HG03457 (cell line): Measurements from ENCODE around the gene MTA2.
"Not testable (repeated sequence)": the region's sequence is repeated elsewhere in the genome, so short reads cannot be mapped to it uniquely, and the experiment has no call there.

Source experiments
- ATAC-seq: cut with Tn5 transposase; IDR thresholded peaks from one replicate; pipeline ENCODE4 v1.9.1; 2021; ENCODE audit warnings: moderate number of reproducible peaks; ENCODE audit not compliant: unreplicated experiment

The MTA2 gene

DNA sequence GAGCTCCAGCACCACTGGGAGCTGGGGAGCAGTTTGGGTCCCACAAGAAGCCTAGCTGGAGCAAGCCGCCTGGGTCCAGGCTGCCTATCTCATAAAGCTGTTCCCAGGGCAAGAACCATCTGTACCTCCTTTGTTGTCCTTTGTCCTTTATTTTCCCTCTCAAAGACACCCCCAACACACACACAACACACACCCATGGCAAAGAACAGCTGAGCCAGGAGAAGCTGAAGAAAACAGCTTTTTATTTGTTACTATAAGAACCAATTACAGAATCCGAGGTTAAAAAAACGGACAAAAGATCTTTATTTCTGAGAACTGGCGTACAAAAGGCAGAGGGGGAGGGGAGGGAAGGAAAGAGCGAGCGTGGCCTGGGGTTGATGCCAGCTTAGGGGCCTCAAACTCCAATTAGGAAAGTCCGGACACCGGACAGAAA is 8.7 kb downstream of the MTA2 start:
- no peak for ATAC-seq

DNA sequence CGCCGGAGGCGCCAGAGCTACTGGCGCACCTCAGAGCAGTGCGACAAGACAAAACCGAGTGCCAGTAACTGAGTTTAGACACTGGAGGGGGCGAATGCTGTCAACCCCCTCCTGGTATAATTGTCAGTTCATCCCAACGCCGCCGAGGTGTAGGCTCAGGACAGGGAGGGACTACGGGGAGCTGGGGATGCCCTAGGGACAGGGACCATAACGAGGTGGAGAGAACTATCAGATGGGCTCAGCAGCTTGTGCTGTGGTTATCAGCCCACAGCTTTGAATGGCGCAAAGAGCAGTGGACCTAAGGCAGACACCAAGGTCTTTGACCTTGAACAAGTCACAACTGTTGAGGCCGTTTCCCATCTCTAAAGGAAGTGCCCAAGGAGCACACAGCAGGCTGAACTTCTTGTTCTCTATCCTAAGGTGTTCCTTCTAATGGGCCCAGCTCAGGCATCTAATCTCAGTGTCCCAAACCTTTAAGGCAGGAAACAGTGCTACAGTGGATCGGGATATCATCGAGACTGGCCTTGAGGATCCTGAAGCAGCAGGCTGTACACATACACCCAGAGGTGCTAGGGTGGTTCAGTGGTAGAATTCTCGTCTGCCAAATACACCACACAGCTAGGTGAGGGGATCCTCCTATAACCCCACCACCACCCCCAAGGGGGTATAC is 9.4 kb downstream of the MTA2 start:
- no peak for ATAC-seq

GRCh38 chr11:62591448-62592145 is 10.1 kb downstream of the MTA2 start, which contains the start of gene TUT1:
Gene TUT1 (minus strand): TSS chr11:62591523. CDS start chr11:62591485, 38 bp downstream.
- ATAC-seq, result peak; percentile 72

DNA sequence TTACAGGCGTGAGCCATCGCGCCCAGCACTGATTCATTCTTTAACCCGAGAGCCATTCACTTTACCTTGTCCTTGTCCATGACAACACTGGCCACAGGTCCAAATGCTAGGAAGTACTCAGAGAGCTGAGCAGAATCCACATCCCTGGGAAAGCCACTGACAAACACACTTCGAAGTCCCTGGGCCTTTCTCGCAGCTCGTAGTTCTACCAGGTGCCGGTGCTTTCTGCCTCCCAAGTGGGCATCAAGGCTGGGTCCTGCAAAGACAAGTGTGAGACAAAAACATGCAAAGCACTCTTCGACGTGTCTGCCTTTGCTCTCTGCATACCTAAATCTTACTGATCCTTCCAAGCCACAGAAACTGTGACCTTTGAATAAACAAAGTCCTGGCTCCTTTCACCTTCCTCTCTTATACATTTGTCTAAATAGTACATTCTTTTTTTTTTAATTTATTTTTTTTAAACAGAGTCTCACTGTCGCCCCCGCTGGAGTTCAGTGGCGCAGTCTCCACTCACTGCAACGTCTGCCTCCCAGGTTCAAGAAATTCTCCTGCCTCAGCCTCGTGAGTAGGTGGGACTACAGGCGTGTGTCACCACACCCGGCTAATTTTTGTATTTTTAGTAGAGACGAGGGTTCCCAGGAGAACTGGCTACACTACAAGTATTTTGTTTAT is 12.6 kb downstream of the MTA2 start:
- no peak for ATAC-seq

GRCh38 chr11:62585356-62585755 is 16.3 kb downstream of the MTA2 start:
- ATAC-seq, result not testable (repeated sequence)

DNA sequence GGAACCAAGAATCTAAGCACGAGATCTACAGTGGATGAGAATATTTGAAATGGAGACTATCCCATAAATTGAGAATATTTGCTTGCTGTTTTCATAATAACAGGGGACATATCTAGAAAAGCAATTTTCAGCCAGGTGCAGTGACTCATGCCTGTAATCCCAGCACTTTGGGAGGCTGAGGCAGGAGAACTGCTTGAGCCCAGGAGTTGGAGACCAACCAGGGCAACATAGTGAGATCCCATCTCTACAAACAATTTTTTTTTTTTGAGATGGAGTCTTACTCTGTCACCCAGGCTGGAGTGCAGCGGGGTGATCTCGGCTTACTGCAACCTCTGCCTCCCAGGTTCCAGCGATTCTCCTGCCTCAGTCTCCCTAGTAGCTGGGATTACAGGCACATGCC is 19.9 kb downstream of the MTA2 start:
- ATAC-seq, result not testable (repeated sequence)

DNA sequence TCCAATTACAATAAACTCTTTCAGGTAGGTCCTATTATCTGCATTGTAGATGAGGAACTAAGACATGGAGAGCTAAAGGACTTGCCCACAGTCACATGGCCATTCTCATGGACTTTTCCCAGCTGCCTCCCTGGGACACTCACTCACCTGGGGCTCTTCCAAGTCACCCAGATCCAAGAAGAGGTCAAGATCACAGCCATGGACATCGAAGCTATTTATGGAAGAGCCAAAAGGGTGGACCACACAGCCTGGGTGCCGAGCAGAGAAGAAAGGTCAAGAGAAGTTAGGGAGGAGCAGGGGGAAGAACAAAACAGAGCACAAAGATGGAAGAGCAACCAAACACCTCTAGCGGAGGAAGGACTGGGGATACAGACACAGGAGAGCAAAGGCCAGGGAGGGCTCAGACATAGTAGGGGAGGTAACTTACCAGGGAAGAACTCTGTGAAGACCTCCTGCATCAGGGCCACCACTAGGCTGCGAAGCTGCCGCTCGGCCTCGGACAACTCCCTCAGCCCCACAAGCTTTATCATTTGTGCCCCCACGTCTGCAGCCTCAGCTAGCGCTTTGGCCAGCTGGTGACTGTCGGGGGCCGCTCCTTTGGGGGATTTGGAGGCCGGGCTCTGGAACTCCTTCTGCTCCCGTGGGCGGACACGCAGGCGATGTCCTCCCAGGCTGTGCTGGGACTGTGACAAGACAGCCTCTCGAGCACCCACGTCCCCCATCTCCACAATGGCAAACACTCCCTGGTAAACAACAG is 20.5 kb downstream of the MTA2 start:
- no peak for ATAC-seq

DNA sequence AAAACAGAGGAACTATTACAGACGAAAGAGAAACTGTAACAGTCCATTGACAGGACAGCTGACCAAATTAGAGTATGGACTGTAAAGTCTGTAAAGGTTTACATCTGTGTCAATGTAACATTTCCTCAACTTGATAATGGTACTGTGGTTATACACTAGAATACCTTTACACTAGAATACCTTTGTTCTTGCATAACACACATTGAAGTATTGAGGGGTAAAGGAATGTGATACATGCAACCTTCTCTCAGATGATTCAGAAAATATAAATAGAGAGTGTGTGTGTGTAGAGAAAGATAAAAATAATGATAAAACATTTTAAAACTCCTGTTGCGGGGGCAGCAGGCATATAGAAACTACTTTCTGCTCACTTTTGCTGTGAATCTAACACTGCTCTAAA is 22.4 kb downstream of the MTA2 start:
- ATAC-seq, result no peak

GRCh38 chr11:62578541-62578940 is 23.1 kb downstream of the MTA2 start:
- ATAC-seq, result no peak

DNA sequence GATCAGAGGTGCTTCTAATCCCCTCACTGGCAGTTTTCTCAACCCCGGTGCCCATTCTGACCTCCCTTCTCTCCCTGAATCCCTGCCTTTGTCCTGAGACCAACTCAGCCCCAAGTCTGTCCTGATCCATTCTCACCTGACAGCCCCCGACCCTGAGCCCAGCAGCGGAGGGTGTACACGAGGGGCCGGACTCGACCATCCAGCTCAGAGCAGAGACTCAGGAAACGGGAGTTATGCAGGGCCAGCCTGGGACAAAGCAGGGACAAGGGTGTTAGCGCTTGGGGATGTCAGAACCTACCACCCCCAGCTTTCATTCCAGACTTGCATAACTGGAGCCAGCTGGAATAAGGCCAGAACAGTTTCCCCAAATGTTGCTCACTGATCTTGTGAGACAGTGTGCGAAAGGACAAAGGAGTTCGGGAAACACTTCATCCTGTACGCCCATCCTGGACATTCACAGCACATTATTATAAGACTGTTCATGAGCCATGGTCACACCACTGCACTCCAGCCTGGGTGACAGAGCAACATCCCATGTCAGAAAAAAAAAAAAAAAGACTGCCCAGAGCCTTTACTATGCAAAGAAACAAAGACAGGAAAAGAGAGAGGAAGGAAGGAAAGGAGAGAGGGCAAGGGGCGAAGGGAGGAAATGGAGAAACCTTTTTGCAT is 24.5 kb downstream of the MTA2 start:
- ATAC-seq, result no peak

DNA sequence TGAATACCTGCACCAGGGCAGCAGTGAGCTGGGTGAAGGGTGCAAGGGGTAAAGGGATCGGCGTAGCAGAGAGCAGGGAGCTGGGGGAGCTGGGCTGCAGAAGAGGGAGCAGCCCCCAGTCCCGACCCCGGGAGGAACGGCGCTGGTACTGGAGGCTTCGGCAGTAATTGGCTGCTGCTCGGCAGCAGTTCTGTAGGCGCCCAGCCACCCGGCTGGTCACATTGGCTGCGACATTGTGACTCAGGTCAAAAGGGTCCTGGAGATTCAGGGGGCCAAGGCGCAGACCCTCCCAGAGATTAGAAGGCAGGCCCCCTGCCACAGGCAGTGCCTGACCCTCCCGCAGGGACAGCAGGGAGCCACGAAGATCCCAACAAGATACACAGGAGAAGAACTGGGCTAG is 25.8 kb downstream of the MTA2 start:
- no peak for ATAC-seq

DNA sequence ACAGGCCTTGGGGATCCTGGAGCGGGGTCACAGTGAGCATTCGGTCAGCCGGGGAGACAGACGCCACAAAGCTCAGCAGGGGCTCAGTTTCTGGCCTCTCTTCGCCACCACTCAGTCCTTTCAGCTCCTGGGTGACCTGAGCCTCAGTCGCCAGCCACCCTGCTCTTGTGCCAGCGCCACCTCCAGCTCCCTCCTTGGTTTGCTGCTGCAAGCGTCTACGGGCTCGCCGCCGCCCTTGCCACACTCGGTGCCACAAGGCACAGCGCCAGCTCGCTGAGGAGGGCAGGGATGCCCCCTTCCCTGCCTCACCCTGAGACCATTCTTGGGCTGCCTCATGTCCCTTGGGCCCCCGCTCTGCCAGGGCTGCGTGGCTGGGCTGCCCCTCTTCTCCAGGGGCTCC is 26.5 kb downstream of the MTA2 start:
- ATAC-seq, result no peak

DNA sequence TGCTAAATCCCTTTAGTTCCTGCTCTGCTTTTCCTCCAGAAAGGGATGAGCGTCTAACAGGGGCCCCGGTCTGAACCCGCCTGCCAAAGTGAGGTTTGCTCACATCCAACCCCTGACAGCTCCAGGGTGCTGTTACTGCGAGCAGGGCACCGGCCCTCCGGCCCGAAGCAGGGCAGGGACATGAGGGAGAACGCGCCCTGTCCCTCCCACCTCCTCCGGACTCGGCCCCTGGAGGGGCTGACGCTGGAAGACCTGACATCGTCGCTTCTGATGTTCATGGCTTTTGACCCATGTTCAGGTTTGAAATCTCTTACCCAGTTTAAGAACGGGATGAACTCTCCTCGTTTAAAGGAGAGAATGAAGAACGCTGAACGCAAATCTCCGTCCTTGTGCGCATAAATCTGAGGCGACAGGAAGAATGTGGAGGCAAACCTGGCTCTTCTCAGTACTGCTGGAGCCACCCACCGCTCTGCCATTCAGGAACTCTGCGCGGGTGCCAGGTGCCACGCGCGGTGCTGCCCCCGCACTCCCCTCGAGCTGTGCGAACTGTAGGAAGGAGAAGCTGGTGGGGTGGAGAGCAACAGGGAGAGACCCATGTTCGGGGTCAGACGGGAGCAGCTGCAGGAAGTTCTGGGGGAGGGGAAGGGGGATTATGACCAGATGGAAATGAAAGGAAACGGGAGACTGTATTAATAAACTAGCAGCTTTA is 27.1 kb downstream of the MTA2 start:
- ATAC-seq, result no peak

- ATAC-seq, result peak; percentile 78
Observed at GRCh38 chr11:62573592-62574362, 27.9 kb downstream of the MTA2 start, which contains the start of gene EEF1G. Gene EEF1G (minus strand): TSS chr11:62573891. CDS start chr11:62573842, 49 bp downstream.

- peak; percentile 2 for ATAC-seq
Observed at GRCh38 chr11:62573006-62573591, 28.6 kb downstream of the MTA2 start.

- ATAC-seq, result no peak
Observed at GRCh38 chr11:62572431-62572830, 29.2 kb downstream of the MTA2 start.

GRCh38 chr11:62571493-62571892 is 30.2 kb downstream of the MTA2 start:
- ATAC-seq, result not testable (repeated sequence)

GRCh38 chr11:62570903-62571302 is 30.8 kb downstream of the MTA2 start:
- not testable (repeated sequence) for ATAC-seq

- ATAC-seq, result no peak
Observed at GRCh38 chr11:62569611-62570010, 32.1 kb downstream of the MTA2 start.
